A549 (cell line): ENCODE results near the gene ASZ1. TPM values are rescaled to one million over a fixed set of nuclear protein-coding genes. Genes with fewer than 3 reads are reported as not detected.

Source experiments
- ATAC-seq, 2 experiments: fragments of 200-7000 bp in 1 of 2; fragments of >200 bp in 1 of 2; cut with Nextera tagmentation in 1 of 2; cut with Tn5 transposase in 1 of 2; 3 replicates each; pipeline versions ENCODE4 v1.8.0 to v1.9.1; 2018 to 2020; ENCODE audit warnings: mild to moderate bottlenecking in 1 of 2, moderate library complexity in 1 of 2
- CTCF ChIA-PET: fragments of 300-600 bp; sonication (Branson Sonifier 250); formaldehyde crosslinking; extraction: SDS; loops from one replicate; lab custom pipeline; 2021; ENCODE audit warnings: antibody characterized with exemption, inconsistent platforms; lab: Yijun Ruan, JAX
- POLR2A ChIA-PET: fragments of 350-600 bp; formaldehyde crosslinking; extraction: SDS; loops from one replicate; lab custom pipeline; 2021; ENCODE audit warnings: antibody characterized with exemption, inconsistent platforms; lab: Yijun Ruan, JAX
- DNase-seq, 2 experiments: peaks; one replicate each; pipeline versions ENCODE4 v3.0.0 to v3.0.0-alpha.2; 2011 to 2016; ENCODE audit warnings: low read depth in 1 of 2, low spot score in 1 of 2
- FAIRE-seq: peaks from 2 replicates; lab custom pipeline; 2011; peaks lifted over from hg19 to GRCh38; lab: Jason Lieb, UNC
- H3K27ac ChIP-seq, 2 experiments: fragments of >200 bp; sonication (Bioruptor Twin); formaldehyde crosslinking; 3 replicates each; pipeline ENCODE4 v1.5.1; 2016 to 2017
- H3K4me1 ChIP-seq: fragments of >200 bp; sonication (Bioruptor Twin); formaldehyde crosslinking; 3 replicates; pipeline ENCODE4 v1.6.1; 2016
- H3K4me2 ChIP-seq: fragments of >200 bp; sonication (Bioruptor Twin); formaldehyde crosslinking; 3 replicates; pipeline ENCODE4 v1.6.1; 2016
- H3K4me3 ChIP-seq: fragments of >200 bp; sonication (Bioruptor Twin); formaldehyde crosslinking; 3 replicates; pipeline ENCODE4 v1.5.1; 2016
- H3K9me3 ChIP-seq: fragments of >200 bp; sonication (Bioruptor Twin); formaldehyde crosslinking; 3 replicates; pipeline ENCODE4 v1.6.1; 2016
- ATOH8 ChIP-seq: fragments of 250-450 bp; sonication (Bioruptor Pico); IDR thresholded peaks from 2 replicates; pipeline ENCODE4 v1.5.0; 2020; ENCODE audit warnings: low read depth, mild to moderate bottlenecking, moderate library complexity
- BHLHE40 ChIP-seq: IDR thresholded peaks from 2 replicates; pipeline ENCODE4 v1.6.1; 2012; ENCODE audit warnings: low read depth, low read length, inconsistent platforms
- CBX8 ChIP-seq: fragments of 200-600 bp; sonication (generic); IDR thresholded peaks from 2 replicates; pipeline ENCODE4 v1.6.1; 2016
- CEBPB ChIP-seq, 2 experiments: fragments of >200 bp in 1 of 2; sonication (Bioruptor Twin) in 1 of 2; formaldehyde crosslinking in 1 of 2; IDR thresholded peaks; 2 replicates each; pipeline ENCODE4 v1.6.1; 2012 to 2016
- CTCF ChIP-seq: fragments of >200 bp; sonication (Bioruptor Twin); formaldehyde crosslinking; IDR thresholded peaks from 3 replicates; pipeline ENCODE4 v1.5.1; 2016
- E2F6 ChIP-seq: IDR thresholded peaks from 2 replicates; pipeline ENCODE4 v1.6.1; 2012; ENCODE audit warnings: low read depth, borderline replicate concordance
- EHF ChIP-seq: fragments of 250-450 bp; sonication (Bioruptor Pico); IDR thresholded peaks from 2 replicates; pipeline ENCODE4 v1.5.0; 2020; ENCODE audit warnings: mild to moderate bottlenecking
- EP300 ChIP-seq, 2 experiments: fragments of >200 bp; sonication (Bioruptor Twin); formaldehyde crosslinking; IDR thresholded peaks; 2 replicates in 1 of 2; 3 replicates in 1 of 2; pipeline ENCODE4 v1.6.1; 2016 to 2017
- ESRRA ChIP-seq: fragments of 150-350 bp; IDR thresholded peaks from 2 replicates; pipeline ENCODE4 v1.6.1; 2014; ENCODE audit warnings: mild to moderate bottlenecking, low read length, borderline replicate concordance
- HES2 ChIP-seq: fragments of >200 bp; sonication (Bioruptor Twin); formaldehyde crosslinking; IDR thresholded peaks from 2 replicates; pipeline ENCODE4 v1.6.1; 2016
- HEYL ChIP-seq: fragments of 250-450 bp; sonication (Bioruptor Pico); IDR thresholded peaks from 2 replicates; pipeline ENCODE4 v1.8.0; 2021; ENCODE audit warnings: mild to moderate bottlenecking, moderate library complexity
- HMGXB4 ChIP-seq: fragments of 250-450 bp; sonication (Bioruptor Pico); IDR thresholded peaks from 2 replicates; pipeline ENCODE4 v1.5.0; 2021; ENCODE audit warnings: mild to moderate bottlenecking, moderate library complexity, borderline replicate concordance
- HOXB13 ChIP-seq: fragments of 250-450 bp; sonication (Bioruptor Pico); IDR thresholded peaks from 2 replicates; pipeline ENCODE4 v1.5.0; 2020; ENCODE audit warnings: low read depth, mild to moderate bottlenecking, moderate library complexity
- MAX ChIP-seq: IDR thresholded peaks from 2 replicates; pipeline ENCODE4 v1.6.1; 2012
- NFE2L2 ChIP-seq: fragments of 150-350 bp; conservative IDR thresholded peaks from 2 replicates; pipeline ENCODE4 v1.6.1; 2014; ENCODE audit warnings: low read length
- NR3C1 ChIP-seq: fragments of >200 bp; sonication (Bioruptor Twin); formaldehyde crosslinking; IDR thresholded peaks from 3 replicates; pipeline ENCODE4 v1.6.1; 2017
- PHF8 ChIP-seq: fragments of 200-600 bp; sonication (generic); IDR thresholded peaks from 2 replicates; pipeline ENCODE4 v1.6.1; 2016; ENCODE audit warnings: low read depth, mild to moderate bottlenecking, antibody characterized with exemption, moderate library complexity, borderline replicate concordance
- POLR2AphosphoS2 ChIP-seq: conservative IDR thresholded peaks from 2 replicates; pipeline ENCODE4 v1.6.1; 2012; ENCODE audit warnings: low read length, improper control_type of control experiment, inconsistent platforms
- RARB ChIP-seq: fragments of 250-450 bp; sonication (Bioruptor Pico); IDR thresholded peaks from 2 replicates; pipeline ENCODE4 v1.8.0; 2021; ENCODE audit warnings: mild to moderate bottlenecking, moderate library complexity
- RCOR1 ChIP-seq: fragments of 150-350 bp; IDR thresholded peaks from 2 replicates; pipeline ENCODE4 v1.6.1; 2014; ENCODE audit warnings: antibody characterized with exemption, low read length, low read depth
- RFX5 ChIP-seq: fragments of 450-650 bp; IDR thresholded peaks from 2 replicates; pipeline ENCODE4 v1.7.1; 2014; ENCODE audit warnings: antibody characterized with exemption, mild to moderate bottlenecking, moderate library complexity
- SMC3 ChIP-seq: fragments of >200 bp; sonication (Bioruptor Twin); formaldehyde crosslinking; IDR thresholded peaks from 3 replicates; pipeline ENCODE4 v1.6.1; 2018; ENCODE audit warnings: inconsistent platforms
- TFCP2L1 ChIP-seq: fragments of 250-450 bp; sonication (Bioruptor Pico); IDR thresholded peaks from 2 replicates; pipeline ENCODE4 v1.5.0; 2021; ENCODE audit warnings: mild to moderate bottlenecking
- TP53 ChIP-seq: fragments of 250-450 bp; sonication (Bioruptor Pico); IDR thresholded peaks from 2 replicates; pipeline ENCODE4 v1.5.0; 2021; ENCODE audit warnings: mild to moderate bottlenecking, moderate library complexity
- ZFP36 ChIP-seq: fragments of 450-650 bp; IDR thresholded peaks from 2 replicates; pipeline ENCODE4 v1.6.1; 2014; ENCODE audit warnings: borderline replicate concordance; ENCODE audit not compliant: partially characterized antibody
- ZSCAN20 ChIP-seq: fragments of 250-450 bp; sonication (Bioruptor Pico); IDR thresholded peaks from 2 replicates; pipeline ENCODE4 v1.8.0; 2022; ENCODE audit warnings: mild to moderate bottlenecking, moderate library complexity
- WGBS: methylation state at CpG from one replicate; pipeline ENCODE4 v1.1.6; 2017; ENCODE audit errors: missing lambda C conversion rate; 5-methylcytosine and 5-hydroxymethylcytosine counted together
- polyA plus RNA-seq, 4 experiments: library from polyadenylated mRNA; depleted of rRNA in 3 of 4; stranded (reverse); fragments of >200 nt; fragmentation: RNase III in 1 of 4; extraction: RNeasy Plus Mini Kit Qiagen cat#74134 plus additional on column Dnase treatment in 1 of 4; gene quantifications; 2 replicates in 3 of 4; 3 replicates in 1 of 4; pipeline ENCODE4 v1.2.3, GENCODE V29; 2011 to 2017

Gene ASZ1
- polyA plus RNA-seq, 2 of the 4 experiments (the other 2 are of a cell fraction), result not detected

GRCh38 chr7:117405519-117405918, 21.8 kb downstream of the ASZ1 start:
- DNase-seq (no peak), FAIRE-seq (no peak), ATAC-seq (peak in 1 of 2 experiments; percentile 35; a peak in 1 of 6 replicates)
- Histone ChIP-seq H3K4me2 (no peak overlapping the region), H3K4me3 (no peak overlapping the region), H3K4me1 (no peaks in the 10 kb centered on the region), H3K9me3 (no peaks in the 10 kb centered on the region)
- 54% methylated on average over 3 of the region's 3 CpGs for WGBS
- ChIA-PET POLR2A (no interaction called here), CTCF (interaction anchor here (0.5 to 1.5 kb wide), 4 partner anchors 53 to 748 kb away, joined by 3 to 6 read pairs (median 6); no protein-coding TSS in a partner anchor)
- TF ChIP-seq POLR2AphosphoS2, result no peak
- TF ChIP-seq HEYL (CRISPR knock-in tag), result no peak
- no peak for TF ChIP-seq SMC3
- no peak for TF ChIP-seq E2F6
- no peak for TF ChIP-seq PHF8
- no peak for TF ChIP-seq CBX8
- TF ChIP-seq HES2, result no peak
- TF ChIP-seq TP53, result no peak
- TF ChIP-seq ZFP36, result no peak
- TF ChIP-seq NR3C1, result no peak
- no peak for TF ChIP-seq MAX
- TF ChIP-seq BHLHE40, result no peak
- no peak for TF ChIP-seq ZSCAN20 (CRISPR knock-in tag)
- TF ChIP-seq, all 56 proteins: peak for 0
- no peak overlapping the region for H3K27ac ChIP-seq

GRCh38 chr7:117403737-117404136, 23.6 kb downstream of the ASZ1 start:
- ATAC-seq (no peak), FAIRE-seq (no peak), DNase-seq (no peak)
- TF ChIP-seq EHF (CRISPR knock-in tag) (no peak), NR3C1 (no peak), CBX8 (no peak), TFCP2L1 (CRISPR knock-in tag) (no peak), HES2 (no peak), CTCF (no peak), HEYL (CRISPR knock-in tag) (no peak), NFE2L2 (no peak), EP300 (IDR thresholded peaks at IDR 0.05) (no peak), RFX5 (no peak), ATOH8 (CRISPR knock-in tag) (no peak), HOXB13 (no peak), RCOR1 (no peak), HMGXB4 (CRISPR knock-in tag) (no peak), ESRRA (no peak), RARB (CRISPR knock-in tag) (no peak), CEBPB (IDR thresholded peaks at IDR 0.05) (no peak)
- CTCF ChIA-PET, result no interaction called here
- H3K9me3 ChIP-seq, result no peaks in the 10 kb centered on the region
- H3K4me3 ChIP-seq, result no peak overlapping the region
- no peaks in the 10 kb centered on the region for H3K4me1 ChIP-seq
- 84% methylated on average over 8 of the region's 8 CpGs for WGBS
- no peak overlapping the region for H3K4me2 ChIP-seq
- H3K27ac ChIP-seq, result no peak overlapping the region
- POLR2A ChIA-PET, result no interaction called here
